Body of pancreas (tissue), 4 donors: ENCODE data around the gene CPEB1.

Experiments
- CTCF ChIP-seq, 7 experiments: fragments of 450-650 bp in 4 of 7; fragments of 200-600 bp in 3 of 7; sonication (generic) in 3 of 7; IDR thresholded peaks; one replicate each; pipeline ENCODE4 v1.5.1; 2016 to 2019; ENCODE audit warnings: antibody characterized with exemption in 7 of 7
- POLR2A ChIP-seq, 3 donors: fragments of 450-650 bp; IDR thresholded peaks; one replicate each; pipeline ENCODE4 v1.6.1; 2016; ENCODE audit warnings: antibody characterized with exemption in 3 of 3, mild to moderate bottlenecking in 2 of 3

DNA sequence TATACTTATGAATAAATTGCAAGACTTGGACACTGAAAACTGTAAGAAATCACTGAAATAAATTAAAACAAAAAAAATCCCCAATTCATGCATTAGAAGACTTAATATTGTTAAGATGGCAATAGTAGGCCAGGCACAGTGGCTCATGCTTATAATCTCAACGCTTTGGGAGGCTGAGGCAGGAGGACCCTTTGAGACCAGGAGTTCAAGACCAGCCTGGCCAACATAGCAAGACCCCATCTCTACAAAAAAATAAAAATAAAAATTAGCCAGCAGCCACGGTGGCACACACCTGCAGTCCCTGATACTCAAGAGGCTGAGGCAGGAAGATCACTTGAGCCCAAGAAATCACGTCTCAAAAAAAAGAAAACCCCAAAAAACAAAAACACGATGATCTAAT lies 35.8 kb downstream of the CPEB1 start:
- TF ChIP-seq CTCF (IDR thresholded peaks at IDR 0.05) (no peak), POLR2A (IDR thresholded peaks at IDR 0.05) (no peak)
